Smooth muscle cell (in vitro differentiated cells): Measurements from ENCODE around the gene PM20D1. TPM values are rescaled to one million over a fixed set of nuclear protein-coding genes. Genes with fewer than 3 reads are reported as not detected.

Experiments
- DNase-seq: peaks from one replicate; lab custom pipeline; 2025; ENCODE audit not compliant: unreplicated experiment; lab: John Stamatoyannopoulos, UW
- H2AFZ ChIP-seq: fragments of 200-600 bp; sonication (generic); 2 replicates; pipeline ENCODE4 v1.6.0; 2016; ENCODE audit warnings: antibody characterized with exemption, low read depth, mild to moderate bottlenecking
- H3F3A ChIP-seq: fragments of 200-600 bp; sonication (generic); 2 replicates; pipeline ENCODE4 v1.6.0; 2017; ENCODE audit warnings: antibody characterized with exemption, low read depth
- H3K27ac ChIP-seq: fragments of 200-600 bp; sonication (generic); 2 replicates; pipeline ENCODE4 v1.5.1; 2016; ENCODE audit warnings: low read depth, mild to moderate bottlenecking
- H3K27me3 ChIP-seq: fragments of 200-600 bp; sonication (generic); 2 replicates; pipeline ENCODE4 v1.6.1; 2016; ENCODE audit warnings: low read depth, mild to moderate bottlenecking
- H3K36me3 ChIP-seq: fragments of 200-600 bp; sonication (generic); 2 replicates; pipeline ENCODE4 v1.5.1; 2016; ENCODE audit warnings: low read depth
- H3K4me1 ChIP-seq: fragments of 200-600 bp; sonication (generic); 2 replicates; pipeline ENCODE4 v1.5.1; 2016; ENCODE audit warnings: low read depth
- H3K4me2 ChIP-seq: fragments of 200-600 bp; sonication (generic); 2 replicates; pipeline ENCODE4 v1.6.0; 2016; ENCODE audit warnings: mild to moderate bottlenecking
- H3K4me3 ChIP-seq: fragments of 200-600 bp; sonication (generic); 2 replicates; pipeline ENCODE4 v1.5.1; 2016; ENCODE audit warnings: mild to moderate bottlenecking
- H3K79me2 ChIP-seq: fragments of 200-600 bp; sonication (generic); 2 replicates; pipeline ENCODE4 v1.6.0; 2016; ENCODE audit warnings: low read depth, mild to moderate bottlenecking
- H3K9ac ChIP-seq: fragments of 200-600 bp; sonication (generic); 2 replicates; pipeline ENCODE4 v1.6.0; 2016; ENCODE audit warnings: low read depth
- H3K9me3 ChIP-seq: fragments of 200-600 bp; sonication (generic); replicated peaks from 2 replicates; pipeline ENCODE4 v1.5.1; 2016; ENCODE audit warnings: low read depth
- H4K20me1 ChIP-seq: fragments of 200-600 bp; sonication (generic); 2 replicates; pipeline ENCODE4 v1.6.0; 2016; ENCODE audit warnings: low read depth
- CTCF ChIP-seq: fragments of 200-600 bp; sonication (generic); IDR thresholded peaks from 2 replicates; pipeline ENCODE4 v1.5.1; 2017; ENCODE audit warnings: borderline replicate concordance, mild to moderate bottlenecking, antibody characterized with exemption; ENCODE audit not compliant: insufficient read depth, poor library complexity, severe bottlenecking
- WGBS: methylation state at CpG from one replicate; pipeline ENCODE4 v1.1.7; 2016; ENCODE audit warnings: low lambda C conversion rate; 5-methylcytosine and 5-hydroxymethylcytosine counted together
- polyA plus RNA-seq: library from polyadenylated mRNA; unstranded; fragments of >200 nt; fragmentation: Nextera tagmentation; extraction: Ambion mirVana; gene quantifications from 2 replicates; pipeline ENCODE4 v1.2.1, GENCODE V29; 2016
- total RNA-seq: library from RNA; depleted of rRNA; stranded (reverse); fragments of >200 nt; gene quantifications from 2 replicates; pipeline ENCODE4 v1.2.3, GENCODE V29; 2014

The PM20D1 gene
- total and polyA plus RNA-seq, 2 experiments from 2014 or later = not detected

- Histone ChIP-seq H3K79me2 (peaks cover 20% of the 10 kb centered on the region), H3F3A (peaks cover 5% of the 10 kb centered on the region), H3K9ac (no peak overlapping the region), H3K9me3 (no peaks in the 10 kb centered on the region), H2AFZ (no peak overlapping the region), H3K4me1 (peaks cover 8% of the 10 kb centered on the region), H3K27me3 (no peaks in the 10 kb centered on the region), H3K27ac (no peak overlapping the region), H3K4me3 (no peak overlapping the region), H3K36me3 (no peaks in the 10 kb centered on the region), H3K4me2 (no peak overlapping the region), H4K20me1 (peaks cover 12% of the 10 kb centered on the region)
- TF ChIP-seq CTCF = no peak
- 88% methylated on average over 3 of the region's 3 CpGs for WGBS
- DNase-seq = no peak
Observed at GRCh38 chr1:205817364-205817763, 32.6 kb downstream of the PM20D1 start.

GRCh38 chr1:205813755-205814058 is 36.2 kb downstream of the PM20D1 start:
- peaks cover 32% of the 10 kb centered on the region for H4K20me1 ChIP-seq
- peak overlapping the region; percentile 12 for H3K27ac ChIP-seq
- peak overlapping the region; percentile 87 for H3K4me2 ChIP-seq
- H3K79me2 ChIP-seq = peaks cover 34% of the 10 kb centered on the region
- peak overlapping the region; percentile 46 for H3K9ac ChIP-seq
- H3K27me3 ChIP-seq = no peaks in the 10 kb centered on the region
- no peaks in the 10 kb centered on the region for H3K9me3 ChIP-seq
- peaks cover 21% of the 10 kb centered on the region for H3K4me1 ChIP-seq
- no peak for DNase-seq
- H3F3A ChIP-seq = peaks cover 13% of the 10 kb centered on the region
- H3K36me3 ChIP-seq = no peaks in the 10 kb centered on the region
- TF ChIP-seq CTCF = no peak
- WGBS = 5% methylated on average over 12 of the region's 14 CpGs
- H2AFZ ChIP-seq = peak overlapping the region; percentile 77
- H3K4me3 ChIP-seq = peak overlapping the region; percentile 83

- Histone ChIP-seq H3F3A (peaks cover 13% of the 10 kb centered on the region), H3K9me3 (no peaks in the 10 kb centered on the region), H3K4me2 (peak within 1 kb of the TSS; percentile 87), H3K27me3 (no peaks in the 10 kb centered on the region), H3K4me3 (peak within 1 kb of the TSS; percentile 83), H3K79me2 (peaks cover 39% of the 10 kb centered on the region), H2AFZ (peak within 1 kb of the TSS; percentile 77), H3K36me3 (no peaks in the 10 kb centered on the region), H4K20me1 (peaks cover 37% of the 10 kb centered on the region), H3K4me1 (peaks cover 21% of the 10 kb centered on the region), H3K27ac (peak within 1 kb of the TSS; percentile 54), H3K9ac (peak within 1 kb of the TSS; percentile 63)
- TF ChIP-seq CTCF = no peak
- peak; percentile 83 for DNase-seq
- 1% methylated on average over 30 of the region's 83 CpGs for WGBS
Observed at GRCh38 chr1:205812878-205813754, 36.8 kb downstream of the PM20D1 start, which contains the start of gene SLC41A1. Gene SLC41A1, minus strand, starts transcription at chr1:205813198. Its CDS starts 2,757 bp downstream, at chr1:205810441.
